B cell (primary cell): ENCODE results near the gene ZDHHC20.
A peak's percentile ranks its signal among the peaks of the same experiment; 100 is the strongest.

Source experiments
- CTCF ChIP-seq: fragments of 200-600 bp; IDR thresholded peaks from one replicate; pipeline ENCODE4 v1.8.0; 2022; ENCODE audit warnings: antibody characterized with exemption, mild to moderate bottlenecking
- EZH2 ChIP-seq: IDR thresholded peaks from 2 replicates; pipeline ENCODE4 v1.6.1; 2012; ENCODE audit warnings: borderline replicate concordance, low read depth, mild to moderate bottlenecking, moderate library complexity, low read length; ENCODE audit not compliant: insufficient read depth, poor library complexity, severe bottlenecking

- TF ChIP-seq EZH2 = no peak
- TF ChIP-seq CTCF = peak; percentile 90
These were observed 20.0 kb upstream of the ZDHHC20 start for GRCh38 chr13:21478881-21479808.
